BLaER1 (cell line): ENCODE results near the gene NEO1.

ENCODE experiments used
- H3K27ac ChIP-seq: shearing (Covaris generic); formaldehyde crosslinking; 2 replicates; pipeline ENCODE4 v1.8.1; 2022
- H3K27me3 ChIP-seq: shearing (Covaris generic); formaldehyde crosslinking; 2 replicates; pipeline ENCODE4 v1.8.1; 2022
- H3K36me3 ChIP-seq: shearing (Covaris generic); formaldehyde crosslinking; 2 replicates; pipeline ENCODE4 v1.8.1; 2022
- H3K4me1 ChIP-seq: shearing (Covaris generic); formaldehyde crosslinking; 2 replicates; pipeline ENCODE4 v1.8.1; 2022
- H3K4me2 ChIP-seq: shearing (Covaris generic); formaldehyde crosslinking; 2 replicates; pipeline ENCODE4 v1.8.1; 2022
- H3K4me3 ChIP-seq: shearing (Covaris generic); formaldehyde crosslinking; 2 replicates; pipeline ENCODE4 v1.8.1; 2022
- H3K9ac ChIP-seq: shearing (Covaris generic); formaldehyde crosslinking; 2 replicates; pipeline ENCODE4 v1.8.1; 2022
- H3K9me3 ChIP-seq: shearing (Covaris generic); formaldehyde crosslinking; 2 replicates; pipeline ENCODE4 v1.8.1; 2022
- H4K20me1 ChIP-seq: shearing (Covaris generic); formaldehyde crosslinking; 2 replicates; pipeline ENCODE4 v1.8.1; 2022
- Cebpa-rat ChIP-seq: shearing (Covaris generic); IDR thresholded peaks from 2 replicates; pipeline ENCODE4 v1.8.1; 2022

Gene NEO1

GRCh38 chr15:73344056-73344455 is 291.8 kb downstream of the NEO1 start:
- no peaks in the 10 kb centered on the region for H3K9me3 ChIP-seq
- no peak overlapping the region for H3K9ac ChIP-seq
- H4K20me1 ChIP-seq = peaks cover 8% of the 10 kb centered on the region; the same call in 1 of the 2 replicates
- H3K27me3 ChIP-seq = no peaks in the 10 kb centered on the region
- no peak overlapping the region for H3K27ac ChIP-seq
- no peak overlapping the region for H3K4me3 ChIP-seq
- no peak for TF ChIP-seq Cebpa-rat
- H3K4me2 ChIP-seq = no peak overlapping the region
- H3K36me3 ChIP-seq = no peaks in the 10 kb centered on the region
- peaks cover 6% of the 10 kb centered on the region; the same call in 1 of the 2 replicates for H3K4me1 ChIP-seq

- H4K20me1 ChIP-seq = peaks cover 8% of the 10 kb centered on the region; the same call in 1 of the 2 replicates
- H3K27ac ChIP-seq = no peak overlapping the region
- no peak for TF ChIP-seq Cebpa-rat
- no peaks in the 10 kb centered on the region for H3K27me3 ChIP-seq
- H3K9ac ChIP-seq = no peak overlapping the region
- H3K36me3 ChIP-seq = no peaks in the 10 kb centered on the region
- H3K4me1 ChIP-seq = peaks cover 6% of the 10 kb centered on the region; the same call in 1 of the 2 replicates
- no peak overlapping the region for H3K4me2 ChIP-seq
- H3K9me3 ChIP-seq = no peaks in the 10 kb centered on the region
- no peak overlapping the region for H3K4me3 ChIP-seq
Measured at GRCh38 chr15:73345658-73346057, 293.4 kb downstream of the NEO1 start.

GRCh38 chr15:73346735-73347312 is 294.6 kb downstream of the NEO1 start:
- no peaks in the 10 kb centered on the region for H3K27me3 ChIP-seq

GRCh38 chr15:73349191-73349590 is 296.9 kb downstream of the NEO1 start:
- no peak overlapping the region for H3K27ac ChIP-seq
- no peaks in the 10 kb centered on the region for H3K9me3 ChIP-seq
- no peaks in the 10 kb centered on the region for H3K27me3 ChIP-seq
- H3K9ac ChIP-seq = no peak overlapping the region
- H3K4me3 ChIP-seq = no peak overlapping the region
- H3K36me3 ChIP-seq = no peaks in the 10 kb centered on the region
- peaks cover 8% of the 10 kb centered on the region; the same call in 1 of the 2 replicates for H4K20me1 ChIP-seq
- peaks cover 12% of the 10 kb centered on the region for H3K4me1 ChIP-seq
- H3K4me2 ChIP-seq = no peak overlapping the region
- TF ChIP-seq Cebpa-rat = no peak

More at GRCh38 chr15:73346735-73347312, 294.6 kb downstream of the NEO1 start:
- TF ChIP-seq Cebpa-rat = no peak
- H3K27ac ChIP-seq = no peak overlapping the region
- peaks cover 8% of the 10 kb centered on the region; the same call in 1 of the 2 replicates for H4K20me1 ChIP-seq
- peaks cover 6% of the 10 kb centered on the region; the same call in 1 of the 2 replicates for H3K4me1 ChIP-seq
- H3K4me3 ChIP-seq = no peak overlapping the region
- H3K4me2 ChIP-seq = no peak overlapping the region
- H3K36me3 ChIP-seq = no peaks in the 10 kb centered on the region
- H3K9ac ChIP-seq = no peak overlapping the region
- no peaks in the 10 kb centered on the region for H3K9me3 ChIP-seq

GRCh38 chr15:73352082-73352481 is 299.8 kb downstream of the NEO1 start:
- no peak overlapping the region for H3K4me3 ChIP-seq
- no peaks in the 10 kb centered on the region for H3K36me3 ChIP-seq
- no peak overlapping the region for H3K9ac ChIP-seq
- H3K4me1 ChIP-seq = peaks cover 16% of the 10 kb centered on the region
- no peak for TF ChIP-seq Cebpa-rat
- peaks cover 8% of the 10 kb centered on the region; the same call in 1 of the 2 replicates for H4K20me1 ChIP-seq
- no peaks in the 10 kb centered on the region for H3K27me3 ChIP-seq
- no peak overlapping the region for H3K4me2 ChIP-seq
- H3K9me3 ChIP-seq = no peaks in the 10 kb centered on the region
- no peak overlapping the region for H3K27ac ChIP-seq

- Histone ChIP-seq H3K36me3 (no peaks in the 10 kb centered on the region), H3K9me3 (no peaks in the 10 kb centered on the region), H3K4me2 (peak overlapping the region; percentile 20; the same call in 1 of the 2 replicates), H3K27ac (no peak overlapping the region), H4K20me1 (no peaks in the 10 kb centered on the region), H3K27me3 (no peaks in the 10 kb centered on the region), H3K9ac (no peak overlapping the region), H3K4me1 (peaks cover 23% of the 10 kb centered on the region), H3K4me3 (no peak overlapping the region)
- TF ChIP-seq Cebpa-rat = no peak
Measured at GRCh38 chr15:73353734-73354133, 301.5 kb downstream of the NEO1 start.

- Histone ChIP-seq H3K4me3 (no peak overlapping the region), H3K27ac (no peak overlapping the region), H3K4me2 (no peak overlapping the region)
Measured at GRCh38 chr15:73354241-73354640, 302.0 kb downstream of the NEO1 start.

More at GRCh38 chr15:73354241-73354640, 302.0 kb downstream of the NEO1 start:
- Histone ChIP-seq H3K9me3 (no peaks in the 10 kb centered on the region), H3K36me3 (no peaks in the 10 kb centered on the region), H3K9ac (no peak overlapping the region), H4K20me1 (no peaks in the 10 kb centered on the region), H3K27me3 (no peaks in the 10 kb centered on the region), H3K4me1 (peaks cover 23% of the 10 kb centered on the region)
- no peak for TF ChIP-seq Cebpa-rat
